Panc1 (cell line): ENCODE measurements around the gene PDE11A. TPM values are rescaled to one million over a fixed set of nuclear protein-coding genes. Genes with fewer than 3 reads are reported as not detected.

Experiments
- ATAC-seq: fragments of 200-7000 bp; cut with Tn5 transposase; 2 replicates; pipeline ENCODE4 v1.9.1; 2020; ENCODE audit warnings: mild to moderate bottlenecking, moderate library complexity
- BruUV-seq: library from RNA; stranded (reverse); fragments of 400-500 nt; replicated peaks from 2 replicates; lab custom pipeline; 2021; lab: Mats Ljungman, UMichigan
- CTCF ChIA-PET: fragments of 300-600 bp; sonication (Branson Sonifier 250); formaldehyde crosslinking; loops from one replicate; lab custom pipeline; 2022; ENCODE audit warnings: antibody characterized with exemption; lab: Charles Lee
- POLR2A ChIA-PET: fragments of 300-600 bp; sonication (Branson Sonifier 250); formaldehyde crosslinking; loops from one replicate; lab custom pipeline; 2022; ENCODE audit warnings: antibody characterized with exemption; lab: Charles Lee
- DNase-seq: peaks from one replicate; pipeline ENCODE4 v3.0.0-alpha.2; 2010; ENCODE audit warnings: low read depth, low spot score
- H3K27ac ChIP-seq: 2 replicates; pipeline ENCODE4 v1.5.1; 2011; ENCODE audit warnings: mild to moderate bottlenecking, low read length, inconsistent platforms
- H3K27me3 ChIP-seq: fragments of 200-500 bp; sonication (Bioruptor generic); 2 replicates; pipeline ENCODE4 v1.6.0; 2014; ENCODE audit warnings: low read length, inconsistent platforms; ENCODE audit not compliant: control insufficient read depth, insufficient read depth
- H3K36me3 ChIP-seq: fragments of 200-500 bp; sonication (Bioruptor generic); 2 replicates; pipeline ENCODE4 v1.5.1; 2014; ENCODE audit warnings: inconsistent platforms, mild to moderate bottlenecking, low read length, moderate library complexity; ENCODE audit not compliant: control insufficient read depth, insufficient read depth
- H3K4me1 ChIP-seq: 2 replicates; pipeline ENCODE4 v1.5.1; 2011; ENCODE audit warnings: inconsistent platforms, mild to moderate bottlenecking, low read length, moderate library complexity; ENCODE audit not compliant: control insufficient read depth, insufficient read depth
- H3K4me3 ChIP-seq, 2 experiments: 2 replicates each; pipeline ENCODE4 v1.5.1; 2011 to 2012; ENCODE audit warnings: low read depth in 2 of 2, low read length in 2 of 2, mild to moderate bottlenecking in 2 of 2, inconsistent platforms in 1 of 2, moderate library complexity in 1 of 2
- H3K9me3 ChIP-seq: fragments of 200-500 bp; sonication (Bioruptor generic); 2 replicates; pipeline ENCODE4 v1.5.1; 2014; ENCODE audit warnings: low read depth, mild to moderate bottlenecking, inconsistent platforms, low read length, moderate library complexity; ENCODE audit not compliant: control insufficient read depth, insufficient read depth
- CTCF ChIP-seq: fragments of 450-650 bp; IDR thresholded peaks from 2 replicates; pipeline ENCODE4 v1.5.1; 2017; ENCODE audit warnings: mild to moderate bottlenecking
- POLR2AphosphoS5 ChIP-seq: IDR thresholded peaks from 2 replicates; pipeline ENCODE4 v1.6.1; 2012; ENCODE audit warnings: mild to moderate bottlenecking, low read depth, low read length, moderate library complexity
- REST ChIP-seq, 2 experiments: IDR thresholded peaks; 2 replicates each; pipeline ENCODE4 v1.6.1; 2011 to 2012; ENCODE audit warnings: low read depth in 2 of 2, control low read depth in 1 of 2, low read length in 1 of 2, mild to moderate bottlenecking in 1 of 2, moderate library complexity in 1 of 2; ENCODE audit not compliant: insufficient read depth in 1 of 2
- SIN3A ChIP-seq: IDR thresholded peaks from 2 replicates; pipeline ENCODE4 v1.6.1; 2012; ENCODE audit warnings: low read depth, mild to moderate bottlenecking, low read length, moderate library complexity, borderline replicate concordance; ENCODE audit not compliant: insufficient read depth
- TCF7L2 ChIP-seq: IDR thresholded peaks from 2 replicates; pipeline ENCODE4 v1.6.1; 2011; ENCODE audit warnings: mild to moderate bottlenecking, low read depth, low read length, inconsistent platforms
- in situ Hi-C: cut with HindIII; loops from 2 replicates; pipeline ENCODE4 v1.10.0; 2016; ENCODE audit warnings: low sequenced_read_pairs, low pct_unique_long_range_greater_than_20kb
- intact Hi-C: fragments of 100-400 bp; cut with micrococcal nuclease; formaldehyde crosslinking; loops from one replicate; pipeline ENCODE4 v1.10.0; 2022; ENCODE audit not compliant: unreplicated experiment
- total RNA-seq: library from RNA; stranded (reverse); gene quantifications from one replicate; pipeline ENCODE4 v1.2.1, GENCODE V29; 2021; ENCODE audit not compliant: unreplicated experiment

The PDE11A gene
- total RNA-seq, 1 experiment from 2014 or later = not detected

DNA sequence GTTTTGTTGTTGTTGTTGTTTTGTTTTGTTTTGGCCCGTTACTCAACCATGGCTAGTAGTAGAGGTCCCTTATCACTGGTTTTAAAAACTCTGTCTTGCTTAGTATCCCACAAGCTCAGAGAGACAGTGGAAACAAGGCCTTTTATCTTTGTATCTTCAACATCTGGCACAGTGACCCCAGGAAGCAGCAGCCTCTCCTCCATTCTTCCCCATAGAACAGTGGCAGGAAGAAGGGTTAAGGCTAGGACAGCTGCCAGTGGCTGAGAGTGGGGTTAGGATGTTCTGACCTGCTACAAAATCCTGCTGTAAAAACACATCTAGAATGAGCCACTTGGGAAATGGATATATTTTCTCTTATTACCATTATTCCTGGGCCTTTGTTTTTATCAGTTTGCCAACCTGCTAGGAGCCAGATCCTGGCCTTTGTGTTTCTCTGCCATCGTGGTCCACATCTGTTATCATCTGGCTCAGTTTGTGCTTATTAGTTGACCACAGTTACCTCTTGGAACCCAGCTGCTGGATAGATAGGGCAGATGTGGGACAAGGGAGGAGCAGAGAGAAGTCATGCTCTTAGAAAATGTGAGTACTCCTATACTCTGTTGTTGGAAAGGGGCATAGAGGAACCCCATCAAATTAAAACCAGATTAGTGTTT, 433.2 kb downstream of the PDE11A start:
- no peak for DNase-seq
- H3K36me3 ChIP-seq = no peaks in the 10 kb centered on the region
- TF ChIP-seq SIN3A = no peak
- in situ Hi-C loops = no loop called here
- ChIA-PET POLR2A (no interaction called here), CTCF (no interaction called here)
- BruUV-seq = no TSS peak
- no peak overlapping the region for H3K4me3 ChIP-seq
- intact Hi-C loops = no loop called here
- no peak for ATAC-seq
- no peak overlapping the region for H3K27ac ChIP-seq
- no peaks in the 10 kb centered on the region for H3K9me3 ChIP-seq
- H3K27me3 ChIP-seq = no peaks in the 10 kb centered on the region
- no peaks in the 10 kb centered on the region for H3K4me1 ChIP-seq

DNA sequence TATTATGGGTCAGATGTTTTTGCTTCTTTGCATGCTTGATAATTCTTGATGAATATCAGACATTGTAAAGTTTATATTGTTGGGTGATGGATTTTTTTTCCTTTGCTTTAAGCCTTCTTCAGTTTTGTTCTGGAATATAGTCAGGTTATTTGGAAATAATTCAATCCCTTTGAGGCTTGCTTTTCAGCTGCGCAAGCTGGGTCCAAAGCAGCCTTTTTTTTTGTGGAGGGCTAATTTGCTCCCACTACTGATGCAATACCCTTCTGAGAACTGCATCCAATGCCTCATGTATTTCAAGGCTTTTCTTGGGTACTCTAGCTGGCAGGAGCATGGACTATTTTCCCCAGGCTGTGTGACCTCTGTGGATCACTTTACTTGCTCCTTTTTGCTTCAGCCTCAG, 434.1 kb downstream of the PDE11A start:
- Histone ChIP-seq H3K36me3 (no peaks in the 10 kb centered on the region), H3K27ac (no peak overlapping the region), H3K4me3 (no peak overlapping the region), H3K4me1 (no peaks in the 10 kb centered on the region), H3K9me3 (no peaks in the 10 kb centered on the region), H3K27me3 (no peaks in the 10 kb centered on the region)
- BruUV-seq = no TSS peak
- intact Hi-C loops (no loop called here), in situ Hi-C loops (no loop called here)
- no peak for TF ChIP-seq REST (IDR thresholded peaks at IDR 0.05; ENCODE audit: insufficient read depth in 1 of 2, low read depth in 2 of 2, low read length in 1 of 2)
- TF ChIP-seq TCF7L2 = no peak
- no peak for TF ChIP-seq SIN3A
- no peak for TF ChIP-seq POLR2AphosphoS5
- no peak for TF ChIP-seq CTCF
- CTCF ChIA-PET = no interaction called here
- POLR2A ChIA-PET = no interaction called here
- ATAC-seq (no peak), DNase-seq (no peak)

DNA sequence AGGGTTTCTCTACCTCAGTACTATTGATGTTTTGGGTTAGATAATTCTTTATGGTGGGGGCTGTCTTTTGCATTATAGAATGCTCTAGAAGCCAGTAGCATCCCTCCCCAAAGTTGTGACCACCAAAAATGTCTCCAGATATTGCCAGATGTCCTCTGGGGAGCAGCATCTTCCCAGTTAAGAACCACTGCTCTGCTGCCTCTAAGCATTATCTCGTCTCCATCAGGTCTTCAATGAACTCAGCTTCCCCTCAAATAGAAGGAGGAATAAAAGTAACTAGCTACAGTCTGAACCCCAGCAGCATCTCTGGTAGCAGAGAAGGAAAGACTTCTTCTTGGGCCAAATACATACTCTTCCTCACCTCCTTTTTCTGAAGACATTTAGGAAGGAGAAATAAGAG, 435.9 kb downstream of the PDE11A start:
- TF ChIP-seq REST (IDR thresholded peaks at IDR 0.05; ENCODE audit: insufficient read depth in 1 of 2, low read depth in 2 of 2, low read length in 1 of 2) (no peak), CTCF (no peak), TCF7L2 (no peak), POLR2AphosphoS5 (no peak), SIN3A (no peak)
- H3K27me3 ChIP-seq = no peaks in the 10 kb centered on the region; the same call in 1 of the 2 replicates
- no peaks in the 10 kb centered on the region for H3K4me1 ChIP-seq
- H3K9me3 ChIP-seq = no peaks in the 10 kb centered on the region
- in situ Hi-C loops (no loop called here), intact Hi-C loops (no loop called here)
- DNase-seq = no peak
- CTCF ChIA-PET = no interaction called here
- H3K27ac ChIP-seq = no peak overlapping the region
- BruUV-seq = no TSS peak
- no peak for ATAC-seq
- POLR2A ChIA-PET = no interaction called here
- H3K36me3 ChIP-seq = no peaks in the 10 kb centered on the region
- no peak overlapping the region for H3K4me3 ChIP-seq
